DMS 273 (cell line): ENCODE results near the gene PLXNA4.
A peak's percentile ranks its signal among the peaks of the same experiment; 100 is the strongest.

Experiments used
- DNase-seq: peaks from one replicate; lab custom pipeline; 2025; ENCODE audit not compliant: unreplicated experiment; lab: John Stamatoyannopoulos, UW

PLXNA4 gene

GRCh38 chr7:132480534-132480933, 95.7 kb downstream of the PLXNA4 start:
- DNase-seq = no peak

DNA sequence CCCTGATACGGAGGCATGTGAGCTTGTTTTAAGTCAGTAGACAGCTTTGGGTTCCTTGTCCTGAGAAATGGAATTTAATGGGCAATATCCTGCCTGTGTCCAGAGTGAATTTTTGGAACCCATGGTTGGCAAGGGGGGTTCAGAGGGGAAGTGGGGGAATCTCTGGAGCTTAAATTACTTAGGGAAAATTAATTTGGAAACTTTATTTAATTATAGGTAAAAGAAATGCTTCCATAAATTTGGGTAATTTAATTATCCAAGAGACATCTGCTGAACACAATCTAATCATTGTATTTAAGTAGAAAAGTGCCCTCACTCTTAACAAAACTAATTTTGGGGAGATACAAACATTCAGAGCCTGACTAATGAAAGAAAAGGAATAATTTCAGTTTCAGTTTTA, 99.7 kb downstream of the PLXNA4 start:
- DNase-seq = no peak

- DNase-seq = no peak
Observed at GRCh38 chr7:132475669-132476116, 100.6 kb downstream of the PLXNA4 start.

DNA sequence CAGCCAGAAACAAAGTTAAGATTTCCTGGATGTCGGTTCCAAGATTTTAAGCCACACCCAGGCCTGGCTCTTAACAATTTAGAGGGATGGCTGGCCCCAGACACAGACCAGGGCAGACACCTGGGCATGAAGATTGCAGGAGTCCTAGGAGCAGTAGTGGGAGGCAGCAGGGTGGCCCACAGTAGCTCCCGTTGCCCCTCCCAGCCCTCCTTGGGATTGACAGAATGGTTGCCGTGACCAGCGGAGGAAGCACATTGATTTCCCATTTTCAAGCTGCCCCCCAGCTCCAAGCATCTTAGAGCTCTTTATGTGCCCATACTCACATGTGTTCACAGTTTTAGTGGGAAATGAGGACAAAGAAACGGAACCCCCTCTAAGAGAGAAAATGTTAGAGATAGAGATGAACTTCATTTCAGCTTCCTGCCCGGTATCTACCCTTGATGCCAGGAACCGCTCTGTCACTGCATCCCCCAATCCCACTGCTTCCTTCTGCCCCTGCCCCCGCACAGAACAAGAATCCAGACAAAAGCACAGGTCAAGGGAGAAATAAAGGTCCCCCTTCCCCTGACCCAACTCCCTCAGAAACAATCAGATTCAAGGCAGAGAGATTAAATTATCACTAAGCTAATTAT, 101.1 kb downstream of the PLXNA4 start:
- DNase-seq = no peak

DNA sequence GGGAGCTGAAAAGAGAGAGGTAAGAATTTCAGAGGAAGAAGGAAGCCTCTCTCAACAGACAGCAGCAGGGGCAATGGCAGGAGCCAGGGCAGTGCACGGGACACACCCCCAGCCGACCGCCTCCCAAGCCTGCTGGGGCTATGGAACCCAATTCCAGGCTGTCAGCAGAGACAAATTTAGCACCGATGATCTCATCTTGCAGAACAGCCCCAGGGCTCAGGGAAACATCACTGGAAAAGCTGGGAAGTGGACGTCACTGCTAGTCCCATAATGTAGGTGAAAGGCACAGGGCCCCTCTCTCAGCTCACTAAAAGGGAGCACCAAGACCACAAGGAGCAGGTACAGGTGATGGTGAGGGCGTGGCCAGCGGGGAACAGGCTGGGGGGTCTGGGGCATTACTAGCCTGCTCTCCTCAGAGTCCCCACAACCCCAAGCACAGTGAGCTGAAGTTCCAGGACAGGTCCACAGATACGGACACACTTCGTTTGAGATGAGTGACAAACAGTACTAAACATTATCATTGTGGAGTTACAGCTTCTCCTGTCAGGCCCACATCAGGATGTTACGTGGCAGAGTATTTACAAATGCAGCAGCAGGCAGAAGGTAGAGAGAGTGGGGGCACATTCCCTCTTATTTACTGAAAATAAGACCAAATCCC, 103.7 kb downstream of the PLXNA4 start:
- peak; percentile 46 for DNase-seq

GRCh38 chr7:132471515-132471914, 104.8 kb downstream of the PLXNA4 start:
- no peak for DNase-seq

- no peak for DNase-seq
Observed at GRCh38 chr7:132469681-132470080, 106.6 kb downstream of the PLXNA4 start.

- DNase-seq = no peak
Observed at GRCh38 chr7:132469264-132469663, 107.0 kb downstream of the PLXNA4 start.

GRCh38 chr7:132466367-132466766, 109.9 kb downstream of the PLXNA4 start:
- DNase-seq = no peak

GRCh38 chr7:132465516-132465915, 110.8 kb downstream of the PLXNA4 start:
- DNase-seq = no peak

- no peak for DNase-seq
Observed at GRCh38 chr7:132464740-132465139, 111.5 kb downstream of the PLXNA4 start.

GRCh38 chr7:132463922-132464321, 112.3 kb downstream of the PLXNA4 start:
- no peak for DNase-seq

DNA sequence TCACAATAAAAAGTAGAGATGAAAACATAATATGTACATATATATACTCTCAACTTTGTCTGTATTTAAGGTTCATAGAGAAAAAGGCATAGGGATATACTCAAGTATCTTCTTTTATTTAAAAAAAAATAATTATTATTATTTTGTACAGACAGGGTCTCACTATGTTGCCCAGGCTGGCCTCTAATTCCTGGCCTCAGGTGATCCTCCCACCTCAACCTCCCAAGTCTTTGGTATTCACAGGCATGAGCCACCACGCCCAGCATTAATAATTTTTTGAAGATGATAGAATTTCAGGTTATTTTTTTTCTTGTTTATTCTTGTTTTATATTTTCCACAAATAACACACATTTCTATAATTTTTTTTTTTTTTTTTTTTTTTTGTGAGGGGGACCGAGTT, 113.8 kb downstream of the PLXNA4 start:
- no peak for DNase-seq

GRCh38 chr7:132461032-132461592, 115.2 kb downstream of the PLXNA4 start:
- no peak for DNase-seq

GRCh38 chr7:132458729-132459128, 117.5 kb downstream of the PLXNA4 start:
- DNase-seq = no peak

DNA sequence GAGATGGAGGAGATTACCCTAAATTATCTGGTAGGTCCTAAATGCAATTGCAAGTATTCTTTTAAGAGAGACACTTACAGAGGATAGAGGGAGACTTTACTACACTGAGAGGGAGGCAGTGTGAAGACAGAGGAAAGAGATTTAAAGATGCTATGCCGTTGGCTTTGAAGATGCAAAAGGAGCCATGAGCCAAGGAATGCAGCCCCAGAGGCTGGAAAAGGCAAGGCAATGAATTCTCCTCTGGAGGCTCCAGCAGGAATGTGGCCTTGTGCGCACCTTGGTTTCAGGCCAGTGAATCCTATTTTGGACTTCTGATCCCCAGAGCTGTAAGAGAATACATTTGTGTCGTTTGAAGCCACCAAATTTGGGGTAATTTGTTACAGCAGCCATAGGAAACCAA, 118.6 kb downstream of the PLXNA4 start:
- no peak for DNase-seq

GRCh38 chr7:132456418-132456817, 119.9 kb downstream of the PLXNA4 start:
- DNase-seq = no peak

- DNase-seq = peak; percentile 12
Observed at GRCh38 chr7:132455378-132455777, 120.9 kb downstream of the PLXNA4 start.

DNA sequence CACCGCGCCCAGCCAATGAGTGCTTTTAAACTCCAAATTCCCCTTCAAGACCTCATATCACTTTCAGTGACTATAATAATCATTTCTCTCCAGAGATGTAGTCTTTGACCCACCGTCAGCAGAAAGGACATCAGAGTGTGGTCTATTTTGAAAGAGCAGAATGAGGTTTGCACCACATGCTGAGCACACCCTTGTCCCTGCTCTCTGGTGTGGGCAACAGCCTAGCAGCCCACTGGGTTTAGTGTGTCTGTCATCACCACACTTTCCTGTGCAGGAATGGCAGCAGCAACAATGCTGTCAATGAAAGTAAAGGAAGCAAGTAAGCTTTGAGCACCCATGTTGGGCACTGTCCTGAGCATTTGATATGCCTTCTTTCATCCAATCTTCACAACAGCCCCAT, 122.4 kb downstream of the PLXNA4 start:
- DNase-seq = no peak

DNA sequence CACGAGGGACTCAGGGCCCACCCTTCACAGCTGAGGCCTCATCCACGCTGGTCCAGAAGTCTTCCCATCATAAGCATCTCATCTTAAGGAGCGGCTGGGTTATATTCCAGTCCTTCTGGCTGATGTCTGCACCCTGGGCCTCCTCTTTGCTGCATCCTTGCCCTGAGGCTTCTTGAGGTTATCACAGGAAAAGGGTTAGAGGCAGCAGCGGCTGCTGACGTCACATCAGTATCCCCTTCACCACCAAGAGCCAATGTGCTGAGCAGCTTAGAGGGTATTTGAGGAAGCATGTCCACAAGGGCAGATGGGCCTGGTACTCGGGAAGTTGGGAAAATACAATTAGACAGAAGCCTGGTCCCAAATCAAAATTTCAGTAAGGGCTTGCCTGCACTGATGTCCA, 125.1 kb downstream of the PLXNA4 start:
- DNase-seq = no peak

GRCh38 chr7:132450696-132451095, 125.6 kb downstream of the PLXNA4 start:
- no peak for DNase-seq

GRCh38 chr7:132450188-132450587, 126.1 kb downstream of the PLXNA4 start:
- no peak for DNase-seq
